K562 (cell line): ENCODE measurements around the gene PLCL2.

Source experiments
- BRD4 ChIP-seq: fragments of 200-600 bp; sonication (generic); IDR thresholded peaks from 2 replicates; pipeline ENCODE4 v1.6.1; 2017; ENCODE audit warnings: inconsistent platforms
- CHD4 ChIP-seq: fragments of 200-600 bp; sonication (generic); IDR thresholded peaks from 3 replicates; pipeline ENCODE4 v1.6.1; 2012; ENCODE audit warnings: low read depth, mild to moderate bottlenecking, mixed read lengths, low read length, inconsistent platforms; ENCODE audit not compliant: insufficient read depth, insufficient replicate concordance, poor library complexity, severe bottlenecking
- FOXA1 ChIP-seq: fragments of 450-650 bp; IDR thresholded peaks from 2 replicates; pipeline ENCODE4 v1.6.1; 2016; ENCODE audit warnings: mild to moderate bottlenecking, borderline replicate concordance
- HMGN3 ChIP-seq: IDR thresholded peaks from 2 replicates; pipeline ENCODE4 v1.6.1; 2011; ENCODE audit warnings: borderline replicate concordance, low read depth, mild to moderate bottlenecking, mixed read lengths, low read length; ENCODE audit not compliant: insufficient read length; ENCODE audit errors: extremely low read depth
- PHF8 ChIP-seq: fragments of 200-600 bp; sonication (generic); IDR thresholded peaks from 2 replicates; pipeline ENCODE4 v1.6.1; 2012; ENCODE audit warnings: mixed run types, mild to moderate bottlenecking, inconsistent platforms, low read length, moderate library complexity, borderline replicate concordance
- POLR2A ChIP-seq: fragments of 450-650 bp; conservative IDR thresholded peaks from 2 replicates; pipeline ENCODE4 v1.6.1; 2016
- POLR2AphosphoS5 ChIP-seq: IDR thresholded peaks from 2 replicates; pipeline ENCODE4 v1.6.1; 2011; ENCODE audit warnings: mild to moderate bottlenecking, low read depth, low read length, moderate library complexity; ENCODE audit not compliant: control insufficient read depth, insufficient read depth
- PPARD ChIP-seq: fragments of 250-450 bp; sonication (Bioruptor Pico); IDR thresholded peaks from 2 replicates; pipeline ENCODE4 v1.8.0; 2022; ENCODE audit warnings: inconsistent platforms, mild to moderate bottlenecking, moderate library complexity
- TF ChIP-seq, protein P1 (sequence below): sonication (generic); formaldehyde crosslinking; IDR thresholded peaks from 2 replicates; pipeline ENCODE4 v1.8.0; 2022; ENCODE audit warnings: missing genetic modification reagents, mild to moderate bottlenecking, moderate library complexity, borderline replicate concordance
- TF ChIP-seq, protein P2 (sequence below): fragments of 200-800 bp; sonication (Bioruptor generic); IDR thresholded peaks from 2 replicates; pipeline ENCODE4 v1.6.1; 2017; ENCODE audit warnings: missing genetic modification characterization, missing compliant biosample characterization
- TF ChIP-seq, protein P3 (sequence below): sonication (generic); formaldehyde crosslinking; IDR thresholded peaks from 2 replicates; pipeline ENCODE4 v1.8.1; 2023; ENCODE audit warnings: mild to moderate bottlenecking, missing genetic modification reagents
- TF ChIP-seq, protein P4 (sequence below), 3 experiments: IDR thresholded peaks in 2 of 3; conservative IDR thresholded peaks in 1 of 3; 2 replicates each; pipeline ENCODE4 v1.5.1; 2011 to 2012; ENCODE audit warnings: low read length in 3 of 3, mild to moderate bottlenecking in 3 of 3, control low read depth in 2 of 3, improper control_type of control experiment in 1 of 3, inconsistent platforms in 1 of 3, low read depth in 1 of 3, mixed read lengths in 1 of 3, moderate library complexity in 1 of 3; ENCODE audit not compliant: insufficient read depth in 2 of 3

DNA sequence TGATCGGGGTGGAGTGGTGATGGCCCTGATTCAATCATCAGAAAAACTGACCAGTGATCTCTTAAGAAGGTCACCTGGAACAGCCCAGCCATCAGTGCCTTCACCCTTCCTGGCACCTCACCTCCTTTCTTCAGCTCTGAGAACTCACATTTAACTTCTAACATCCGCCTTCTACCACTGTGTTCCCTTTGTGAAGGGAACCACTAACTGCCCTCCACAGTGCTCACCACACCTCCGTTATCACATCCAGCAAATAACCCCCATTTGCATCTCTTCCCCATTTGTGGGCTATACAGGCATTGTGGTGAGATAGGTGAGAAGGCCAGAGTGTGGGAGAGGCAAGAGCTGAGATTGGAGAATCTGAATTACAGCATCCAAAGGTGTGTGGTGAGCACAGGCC lies 107.4 kb downstream of the PLCL2 start:
- TF ChIP-seq FOXA1 (no peak), POLR2A (no peak), HMGN3 (no peak), PHF8 (no peak), BRD4 (no peak), PPARD (CRISPR knock-in tag) (no peak), CHD4 (no peak), POLR2AphosphoS5 (no peak)
- TF ChIP-seq, protein P1, sequence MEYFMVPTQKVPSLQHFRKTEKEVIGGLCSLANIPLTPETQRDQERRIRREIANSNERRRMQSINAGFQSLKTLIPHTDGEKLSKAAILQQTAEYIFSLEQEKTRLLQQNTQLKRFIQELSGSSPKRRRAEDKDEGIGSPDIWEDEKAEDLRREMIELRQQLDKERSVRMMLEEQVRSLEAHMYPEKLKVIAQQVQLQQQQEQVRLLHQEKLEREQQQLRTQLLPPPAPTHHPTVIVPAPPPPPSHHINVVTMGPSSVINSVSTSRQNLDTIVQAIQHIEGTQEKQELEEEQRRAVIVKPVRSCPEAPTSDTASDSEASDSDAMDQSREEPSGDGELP: no peak
- TF ChIP-seq, protein P2, sequence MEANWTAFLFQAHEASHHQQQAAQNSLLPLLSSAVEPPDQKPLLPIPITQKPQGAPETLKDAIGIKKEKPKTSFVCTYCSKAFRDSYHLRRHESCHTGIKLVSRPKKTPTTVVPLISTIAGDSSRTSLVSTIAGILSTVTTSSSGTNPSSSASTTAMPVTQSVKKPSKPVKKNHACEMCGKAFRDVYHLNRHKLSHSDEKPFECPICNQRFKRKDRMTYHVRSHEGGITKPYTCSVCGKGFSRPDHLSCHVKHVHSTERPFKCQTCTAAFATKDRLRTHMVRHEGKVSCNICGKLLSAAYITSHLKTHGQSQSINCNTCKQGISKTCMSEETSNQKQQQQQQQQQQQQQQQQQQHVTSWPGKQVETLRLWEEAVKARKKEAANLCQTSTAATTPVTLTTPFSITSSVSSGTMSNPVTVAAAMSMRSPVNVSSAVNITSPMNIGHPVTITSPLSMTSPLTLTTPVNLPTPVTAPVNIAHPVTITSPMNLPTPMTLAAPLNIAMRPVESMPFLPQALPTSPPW: no peak
- TF ChIP-seq, protein P3, sequence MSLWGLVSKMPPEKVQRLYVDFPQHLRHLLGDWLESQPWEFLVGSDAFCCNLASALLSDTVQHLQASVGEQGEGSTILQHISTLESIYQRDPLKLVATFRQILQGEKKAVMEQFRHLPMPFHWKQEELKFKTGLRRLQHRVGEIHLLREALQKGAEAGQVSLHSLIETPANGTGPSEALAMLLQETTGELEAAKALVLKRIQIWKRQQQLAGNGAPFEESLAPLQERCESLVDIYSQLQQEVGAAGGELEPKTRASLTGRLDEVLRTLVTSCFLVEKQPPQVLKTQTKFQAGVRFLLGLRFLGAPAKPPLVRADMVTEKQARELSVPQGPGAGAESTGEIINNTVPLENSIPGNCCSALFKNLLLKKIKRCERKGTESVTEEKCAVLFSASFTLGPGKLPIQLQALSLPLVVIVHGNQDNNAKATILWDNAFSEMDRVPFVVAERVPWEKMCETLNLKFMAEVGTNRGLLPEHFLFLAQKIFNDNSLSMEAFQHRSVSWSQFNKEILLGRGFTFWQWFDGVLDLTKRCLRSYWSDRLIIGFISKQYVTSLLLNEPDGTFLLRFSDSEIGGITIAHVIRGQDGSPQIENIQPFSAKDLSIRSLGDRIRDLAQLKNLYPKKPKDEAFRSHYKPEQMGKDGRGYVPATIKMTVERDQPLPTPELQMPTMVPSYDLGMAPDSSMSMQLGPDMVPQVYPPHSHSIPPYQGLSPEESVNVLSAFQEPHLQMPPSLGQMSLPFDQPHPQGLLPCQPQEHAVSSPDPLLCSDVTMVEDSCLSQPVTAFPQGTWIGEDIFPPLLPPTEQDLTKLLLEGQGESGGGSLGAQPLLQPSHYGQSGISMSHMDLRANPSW (CRISPR knock-in tag): no peak
- TF ChIP-seq, protein P4, sequence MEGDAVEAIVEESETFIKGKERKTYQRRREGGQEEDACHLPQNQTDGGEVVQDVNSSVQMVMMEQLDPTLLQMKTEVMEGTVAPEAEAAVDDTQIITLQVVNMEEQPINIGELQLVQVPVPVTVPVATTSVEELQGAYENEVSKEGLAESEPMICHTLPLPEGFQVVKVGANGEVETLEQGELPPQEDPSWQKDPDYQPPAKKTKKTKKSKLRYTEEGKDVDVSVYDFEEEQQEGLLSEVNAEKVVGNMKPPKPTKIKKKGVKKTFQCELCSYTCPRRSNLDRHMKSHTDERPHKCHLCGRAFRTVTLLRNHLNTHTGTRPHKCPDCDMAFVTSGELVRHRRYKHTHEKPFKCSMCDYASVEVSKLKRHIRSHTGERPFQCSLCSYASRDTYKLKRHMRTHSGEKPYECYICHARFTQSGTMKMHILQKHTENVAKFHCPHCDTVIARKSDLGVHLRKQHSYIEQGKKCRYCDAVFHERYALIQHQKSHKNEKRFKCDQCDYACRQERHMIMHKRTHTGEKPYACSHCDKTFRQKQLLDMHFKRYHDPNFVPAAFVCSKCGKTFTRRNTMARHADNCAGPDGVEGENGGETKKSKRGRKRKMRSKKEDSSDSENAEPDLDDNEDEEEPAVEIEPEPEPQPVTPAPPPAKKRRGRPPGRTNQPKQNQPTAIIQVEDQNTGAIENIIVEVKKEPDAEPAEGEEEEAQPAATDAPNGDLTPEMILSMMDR (IDR thresholded peaks at IDR 0.05 in 2 of 3, conservative IDR thresholded peaks at IDR 0.05 in 1 of 3; ENCODE audit: insufficient read depth in 2 of 3, low read depth in 1 of 3, low read length in 3 of 3): no peak
